SJCRH30 (cell line): ENCODE measurements around the gene MPHOSPH8. TPM values are rescaled to one million over a fixed set of nuclear protein-coding genes. Genes with fewer than 3 reads are reported as not detected.

Experiments used
- total RNA-seq: library from RNA; depleted of rRNA; stranded (reverse); fragments of >200 nt; shearing (Covaris generic); gene quantifications from 2 replicates; pipeline ENCODE4 v1.2.3, GENCODE V29; 2014; rRNA removed

Gene MPHOSPH8
- total RNA-seq, 1 experiment from 2014 or later = 29.5 TPM

Other genes starting within 250 kb of the MPHOSPH8 start
- gene TPTE2, start 72.1 kb upstream of the MPHOSPH8 start, total RNA-seq = not detected in 2 replicates
- gene PSPC1, start 149.3 kb downstream of the MPHOSPH8 start, total RNA-seq = 82.5 and 85.2 TPM in 2 replicates
- 14.1 and 18.7 TPM in 2 replicates for gene ZMYM5, start 230.0 kb downstream of the MPHOSPH8 start, total RNA-seq